Measurements from ENCODE around the gene STK32C.

STK32C gene

DNA sequence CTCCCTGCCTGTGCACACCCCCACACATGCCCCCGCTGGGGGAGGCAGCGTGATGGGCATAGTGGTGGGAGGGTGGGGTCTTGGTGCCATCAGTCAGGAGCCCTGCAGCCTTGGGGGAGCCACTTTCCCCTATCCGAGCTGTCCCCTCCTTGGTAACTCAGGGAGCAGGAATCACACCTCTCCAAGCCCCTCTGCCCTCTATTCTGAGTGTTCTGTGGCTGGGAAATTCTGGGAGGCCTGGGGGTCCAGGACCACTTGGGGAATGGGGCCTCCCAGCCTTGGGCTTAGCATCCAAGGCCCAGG, 109.7 kb downstream of the STK32C start:
- no peak for DNase-seq (ENCODE audit: low read depth)

DNA sequence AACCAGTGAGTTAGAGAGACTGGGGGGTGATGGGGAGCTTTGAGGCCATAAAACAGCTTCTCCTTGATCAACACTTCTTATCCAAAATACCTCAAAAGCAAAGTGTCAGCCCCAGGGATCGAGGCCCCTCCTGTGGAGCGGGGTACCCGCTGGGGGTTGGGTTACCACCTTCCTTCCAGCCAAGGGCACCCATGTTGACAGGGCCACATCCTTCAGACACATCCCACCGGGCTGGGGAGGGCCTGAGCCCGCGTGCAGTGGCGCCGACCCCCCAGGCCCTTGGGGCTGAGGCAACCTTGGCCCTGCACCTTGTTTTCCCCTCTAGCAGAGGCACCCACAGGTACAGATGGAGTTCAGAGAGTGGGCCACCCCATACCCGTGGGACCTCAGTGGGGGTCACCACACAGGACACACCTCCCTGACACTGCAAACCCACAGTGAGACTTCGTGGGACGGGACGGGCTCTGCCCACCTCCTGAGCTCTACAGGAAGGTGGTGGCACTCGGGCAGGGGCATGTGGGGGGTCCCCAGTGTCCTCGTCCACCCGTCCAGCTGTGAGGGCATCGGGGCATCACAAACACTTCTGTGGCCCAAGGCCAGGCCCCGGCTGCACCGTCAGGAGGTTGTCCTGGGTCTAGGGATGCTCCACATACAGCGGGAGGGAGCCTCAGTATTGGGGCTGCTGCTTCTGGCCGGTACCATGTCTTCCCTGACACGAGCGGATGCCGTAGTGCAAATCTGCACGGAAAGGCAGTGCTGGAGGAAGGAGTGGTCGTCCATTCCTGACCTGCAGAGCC, 110.3 kb downstream of the STK32C start:
- no peak for DNase-seq (ENCODE audit: low read depth)

DNA sequence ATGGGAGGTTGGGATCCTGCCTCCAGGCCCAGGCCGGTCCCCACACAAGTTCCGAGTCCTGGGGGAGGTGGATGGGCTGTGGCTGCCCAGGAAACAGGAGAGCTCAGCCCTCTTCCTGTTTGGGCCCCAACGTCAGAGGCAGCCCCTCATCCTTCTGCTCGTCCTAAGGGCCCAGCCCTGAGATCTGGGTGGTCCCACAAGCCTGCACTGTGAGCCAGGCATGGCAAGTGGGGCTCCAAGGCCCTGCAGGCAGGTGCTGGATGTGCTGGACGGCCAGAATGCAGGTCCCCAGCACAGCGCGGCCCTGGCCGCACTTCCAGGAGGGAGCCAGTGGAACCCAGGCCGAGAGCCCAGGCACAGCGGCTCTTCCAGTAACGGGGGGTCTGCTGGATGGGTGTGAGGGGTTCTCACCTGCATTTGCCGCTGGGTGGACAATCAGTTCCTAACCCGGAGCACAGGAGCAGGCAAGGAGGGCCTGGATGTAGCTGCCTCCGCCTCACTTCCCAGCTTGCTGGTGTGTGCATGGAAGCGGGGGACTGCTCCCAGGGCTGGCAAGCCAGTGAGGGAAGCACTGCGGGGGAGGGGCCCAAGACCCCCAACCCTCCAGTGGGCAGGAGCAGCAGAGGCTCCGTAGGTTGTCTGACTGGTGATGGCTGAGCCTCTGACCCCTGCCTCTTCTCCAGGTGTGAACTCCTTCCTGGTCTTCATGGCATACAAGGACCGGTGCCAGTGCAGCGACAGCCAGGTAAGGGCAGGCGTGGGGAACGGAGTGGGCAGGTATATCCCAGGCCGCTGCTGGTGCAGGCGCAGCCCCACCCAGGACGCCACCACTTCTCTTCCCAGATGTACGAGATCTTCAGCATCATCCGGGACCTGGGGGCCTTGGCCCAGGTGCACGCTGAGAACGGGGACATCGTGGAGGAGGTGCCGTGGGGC, 111.3 kb downstream of the STK32C start:
- no peak for DNase-seq (ENCODE audit: low read depth)

DNA sequence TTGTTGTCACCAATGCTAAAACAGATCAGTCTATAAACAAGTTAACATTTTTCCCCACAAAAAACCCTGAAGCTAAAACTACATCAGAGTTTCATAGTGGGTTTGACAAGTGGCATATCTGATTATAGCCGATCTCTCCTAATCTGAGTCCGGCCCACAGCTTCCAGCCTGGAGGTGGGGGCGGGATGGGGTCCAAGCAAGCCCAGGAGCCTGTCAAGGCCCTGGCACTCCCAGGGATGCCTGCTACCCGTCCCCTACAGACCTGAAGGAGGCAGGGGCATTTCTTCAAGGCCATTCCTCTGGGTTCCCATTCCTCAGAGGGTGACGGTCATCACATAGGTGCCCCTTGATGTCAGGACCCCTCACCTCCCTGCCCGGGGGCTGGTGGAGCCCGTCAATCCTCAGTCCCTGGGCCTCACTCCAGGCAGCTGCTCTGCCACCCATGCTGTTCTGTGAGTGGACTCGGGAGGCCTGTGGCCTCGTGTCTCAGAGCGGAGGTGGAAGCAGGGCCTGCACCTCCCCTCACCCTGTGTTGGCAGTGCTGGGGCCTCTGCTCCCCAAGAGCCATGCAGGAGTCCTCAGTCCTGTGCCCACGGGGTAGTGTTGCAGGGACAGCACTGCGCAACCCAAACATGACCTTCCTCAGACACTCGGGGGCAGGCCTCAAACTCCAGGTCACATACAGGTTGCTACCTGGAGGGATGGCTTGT, 112.2 kb downstream of the STK32C start:
- DNase-seq (ENCODE audit: low read depth): no peak

DNA sequence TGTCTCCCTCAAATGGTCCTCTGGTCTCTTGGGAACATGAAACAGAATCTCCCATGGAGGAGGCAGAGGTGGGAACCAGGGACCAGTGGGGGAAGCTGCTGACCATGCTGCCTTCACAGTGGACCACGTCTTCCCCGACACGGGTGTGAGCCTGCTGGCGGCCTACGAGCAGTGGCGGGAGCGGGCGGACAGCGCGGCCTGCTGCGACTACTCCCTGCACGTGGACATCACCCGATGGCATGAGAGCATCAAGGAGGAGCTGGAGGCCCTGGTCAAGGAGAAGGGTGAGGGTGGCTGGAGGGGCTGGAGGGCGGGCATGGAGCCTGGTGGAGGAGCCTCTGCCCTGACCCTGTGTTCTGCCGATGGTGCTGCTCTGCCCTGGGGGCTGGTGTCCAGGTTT, 113.0 kb downstream of the STK32C start:
- no peak for DNase-seq (ENCODE audit: low read depth)

DNA sequence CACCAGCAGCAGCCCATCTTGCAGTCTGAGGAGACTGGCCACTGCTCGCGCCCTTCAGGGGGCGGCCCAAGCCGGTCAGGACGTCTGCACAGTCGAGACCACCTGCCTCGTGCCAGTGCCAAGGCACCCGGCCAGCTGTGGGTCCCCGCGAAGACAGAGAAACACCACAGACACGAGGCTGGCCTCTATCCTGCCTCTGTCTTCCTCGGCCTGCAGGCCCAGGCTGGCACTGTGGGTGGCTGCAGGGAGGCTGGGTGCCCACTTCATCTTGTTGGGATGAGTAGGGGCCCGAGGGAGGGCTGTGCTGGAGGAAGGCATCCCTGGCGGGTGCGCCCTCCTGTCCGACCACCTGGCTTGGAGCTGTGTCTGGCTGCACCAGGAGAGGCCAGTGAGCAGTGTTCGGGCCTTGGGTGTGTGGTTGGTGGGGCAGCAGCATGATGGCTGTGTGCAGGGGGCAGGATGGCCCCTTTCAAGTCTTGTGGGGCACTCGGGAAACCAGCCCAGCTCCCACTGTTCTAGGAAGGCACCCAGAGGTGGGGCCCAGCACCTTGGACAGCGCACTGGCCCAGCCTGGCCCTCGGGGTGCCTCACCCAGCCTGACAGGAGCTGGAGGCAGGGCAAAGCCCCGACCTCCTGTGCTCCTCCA, 113.7 kb downstream of the STK32C start:
- DNase-seq (ENCODE audit: low read depth): peak; percentile 9

DNA sequence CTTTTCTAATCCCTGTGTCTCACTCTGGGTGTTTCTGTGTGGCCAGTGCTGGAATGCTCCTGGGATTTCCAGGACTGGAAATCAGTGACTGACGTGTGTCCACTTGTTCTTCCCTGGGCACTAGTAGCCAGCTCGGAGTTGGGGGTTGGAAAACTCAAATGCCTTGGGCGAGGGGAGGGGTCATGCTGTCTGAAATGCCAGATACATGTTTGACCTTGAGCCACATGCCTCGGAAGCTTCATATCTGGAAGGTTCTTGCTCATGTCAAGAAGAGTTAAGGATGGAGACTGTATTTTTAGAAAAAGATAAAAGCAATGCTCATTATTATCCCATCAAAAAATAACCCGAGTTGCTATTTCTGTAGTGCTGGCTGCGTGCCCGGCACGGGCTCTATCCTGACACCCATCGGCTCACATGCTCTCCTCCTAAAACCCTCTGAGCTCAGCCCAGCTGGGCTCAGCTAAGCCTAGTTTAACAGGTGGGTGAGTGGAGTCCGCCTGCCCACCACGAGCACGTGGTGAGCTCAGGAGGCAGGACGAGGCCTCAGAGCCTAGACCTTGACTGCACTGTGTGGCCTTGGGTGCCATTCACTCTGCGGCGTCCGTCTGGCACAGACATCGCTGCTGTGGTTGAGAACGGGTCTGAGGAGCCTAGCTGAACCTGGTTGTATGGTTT, 114.6 kb downstream of the STK32C start:
- no peak for DNase-seq (ENCODE audit: low read depth)

DNA sequence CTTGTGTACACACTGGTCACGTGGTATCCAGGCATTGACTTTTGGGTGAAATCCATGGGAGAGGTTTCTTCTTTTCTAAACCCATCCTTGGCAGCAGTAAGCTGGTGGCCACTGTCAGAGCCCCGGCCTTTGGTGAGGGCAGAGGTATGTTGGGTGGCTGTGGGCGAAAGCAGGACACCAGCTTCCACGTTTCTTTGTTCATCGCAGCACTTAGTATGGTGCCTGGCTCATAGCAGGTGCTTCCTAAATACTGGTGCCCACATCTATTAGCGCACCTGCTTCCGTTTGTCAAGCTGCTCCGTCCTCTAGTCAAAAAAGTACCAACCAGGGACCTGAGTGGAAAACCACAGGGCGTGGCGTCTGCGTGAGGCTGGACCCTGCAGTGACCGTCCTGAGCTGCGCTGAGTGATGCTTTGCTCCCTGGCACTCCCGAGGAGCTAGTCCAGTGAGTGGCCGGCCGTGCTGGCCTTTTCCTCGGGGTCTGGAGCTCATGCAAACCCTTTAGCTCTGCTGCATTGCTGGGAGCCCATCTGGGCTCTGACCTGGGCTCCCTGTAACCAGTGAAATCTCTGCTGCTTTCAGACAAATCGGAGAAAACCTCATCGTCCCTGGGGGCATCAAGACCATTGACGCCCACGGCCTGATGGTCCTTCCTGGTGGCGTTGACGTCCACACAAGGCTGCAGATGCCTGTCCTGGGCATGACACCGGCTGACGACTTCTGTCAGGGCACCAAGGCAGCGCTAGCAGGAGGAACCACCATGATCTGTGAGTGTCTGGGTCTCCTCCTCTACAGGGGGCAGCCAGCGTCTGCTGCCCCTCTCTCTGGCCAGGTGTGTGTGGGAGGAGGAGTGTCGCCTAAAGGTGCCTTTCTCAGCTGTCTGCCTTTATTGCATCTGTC, 115.4 kb downstream of the STK32C start:
- no peak for DNase-seq (ENCODE audit: low read depth)

DNA sequence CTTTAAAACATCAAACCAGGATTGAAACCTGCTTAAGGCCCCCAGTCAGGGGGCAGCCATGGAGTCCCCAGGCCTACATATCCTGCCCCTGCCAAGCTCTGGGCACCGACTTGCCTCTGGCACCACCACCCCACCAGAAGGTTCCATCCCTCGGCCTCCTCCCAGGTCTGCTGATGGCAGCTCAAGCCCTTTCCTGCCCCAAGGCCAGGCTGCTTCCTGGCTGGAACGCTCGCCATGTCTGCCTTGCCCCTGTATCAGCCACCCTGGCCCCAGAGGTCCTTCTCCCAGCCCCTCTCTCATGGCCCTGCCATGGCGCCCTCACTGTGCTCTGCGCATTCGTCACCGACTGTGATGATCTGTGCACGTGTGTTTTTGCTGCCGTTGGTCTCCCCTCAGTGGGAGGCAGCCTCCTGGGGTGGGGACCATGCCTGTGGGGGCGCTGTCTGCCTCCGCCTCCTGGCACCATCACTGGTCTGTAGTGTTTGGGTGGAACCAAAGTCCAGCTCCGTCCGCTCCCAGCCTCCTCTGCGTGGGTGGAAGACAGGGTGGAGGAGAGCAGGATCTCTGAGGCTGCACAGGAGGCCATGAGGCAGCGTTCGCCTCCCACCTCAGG, 117.8 kb downstream of the STK32C start:
- no peak for DNase-seq (ENCODE audit: low read depth)

DNA sequence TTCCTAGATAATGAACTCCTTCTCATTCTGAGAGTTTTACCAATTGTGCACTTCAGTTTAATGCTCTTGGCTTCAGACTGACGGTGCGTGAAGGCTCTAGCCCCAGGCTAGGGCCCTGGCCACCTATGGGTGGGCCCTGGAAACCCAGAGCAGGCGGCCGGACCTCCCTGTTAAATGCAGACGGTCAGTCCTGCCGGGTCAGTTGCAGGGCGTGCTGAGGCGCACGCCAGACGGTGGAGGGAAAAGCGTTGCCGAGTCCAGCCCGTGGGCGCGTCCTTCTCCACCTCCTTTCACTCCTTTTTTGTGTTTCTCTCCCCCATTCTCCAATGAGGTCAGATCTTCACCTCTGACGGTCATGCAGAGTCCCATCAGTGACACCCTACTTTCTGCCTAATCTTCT, 118.7 kb downstream of the STK32C start:
- no peak for DNase-seq (ENCODE audit: low read depth)

DNA sequence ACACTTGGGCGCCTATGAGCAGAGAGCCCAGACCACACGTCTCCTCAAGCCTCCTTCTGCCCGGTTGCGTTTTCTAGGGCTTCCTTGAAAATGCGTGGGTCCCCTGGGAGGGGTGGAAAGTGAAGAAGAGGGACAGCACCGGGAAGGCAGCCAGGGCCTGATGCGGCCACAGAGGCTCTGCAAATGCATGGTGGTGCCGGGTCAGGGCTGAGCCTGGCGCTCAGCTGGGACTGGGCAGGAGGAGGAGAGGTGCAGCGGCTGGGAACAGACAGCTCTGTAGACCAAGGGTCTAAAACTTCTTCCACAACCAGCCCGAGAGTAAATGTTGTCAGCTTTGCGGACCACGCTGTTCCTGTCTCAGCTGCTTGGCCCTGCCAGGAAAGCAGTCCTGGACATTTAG, 119.4 kb downstream of the STK32C start:
- no peak for DNase-seq (ENCODE audit: low read depth)

DNA sequence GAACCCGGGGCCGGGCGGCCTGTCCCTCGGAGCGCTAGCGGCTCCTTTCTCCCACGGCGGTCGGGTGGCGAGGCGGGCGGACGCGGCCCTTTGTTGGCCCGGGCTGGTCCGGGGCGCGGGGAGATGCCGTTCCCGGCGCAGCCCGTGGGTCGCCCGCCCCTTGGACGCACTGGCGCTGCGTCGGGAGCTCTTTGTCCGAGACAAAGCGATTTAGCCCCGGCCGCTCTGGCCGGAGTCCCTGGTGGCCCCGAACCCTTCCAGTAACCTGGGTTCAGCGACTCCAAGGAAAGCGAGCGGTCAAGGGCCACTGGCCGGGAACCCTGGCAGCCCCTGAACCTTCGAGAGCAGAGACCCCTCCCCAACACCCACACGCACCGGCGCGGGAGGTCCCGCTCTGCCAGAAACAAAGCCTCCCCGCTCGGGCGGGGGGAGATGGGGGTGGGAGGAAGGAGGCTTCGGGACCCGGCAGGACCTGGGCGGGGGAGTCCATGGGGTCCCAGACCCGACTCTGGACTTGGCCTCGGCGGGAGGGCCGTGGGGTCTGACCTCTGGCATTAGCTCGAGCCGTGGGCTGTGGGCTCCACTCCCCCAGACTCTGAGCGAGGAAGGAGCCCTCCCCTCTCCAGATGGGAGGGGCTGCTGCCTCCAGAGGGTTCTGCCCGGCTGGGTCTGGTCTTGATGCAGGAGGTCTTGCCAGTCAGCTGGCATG, 120.2 kb downstream of the STK32C start:
- DNase-seq (ENCODE audit: low read depth): no peak

DNA sequence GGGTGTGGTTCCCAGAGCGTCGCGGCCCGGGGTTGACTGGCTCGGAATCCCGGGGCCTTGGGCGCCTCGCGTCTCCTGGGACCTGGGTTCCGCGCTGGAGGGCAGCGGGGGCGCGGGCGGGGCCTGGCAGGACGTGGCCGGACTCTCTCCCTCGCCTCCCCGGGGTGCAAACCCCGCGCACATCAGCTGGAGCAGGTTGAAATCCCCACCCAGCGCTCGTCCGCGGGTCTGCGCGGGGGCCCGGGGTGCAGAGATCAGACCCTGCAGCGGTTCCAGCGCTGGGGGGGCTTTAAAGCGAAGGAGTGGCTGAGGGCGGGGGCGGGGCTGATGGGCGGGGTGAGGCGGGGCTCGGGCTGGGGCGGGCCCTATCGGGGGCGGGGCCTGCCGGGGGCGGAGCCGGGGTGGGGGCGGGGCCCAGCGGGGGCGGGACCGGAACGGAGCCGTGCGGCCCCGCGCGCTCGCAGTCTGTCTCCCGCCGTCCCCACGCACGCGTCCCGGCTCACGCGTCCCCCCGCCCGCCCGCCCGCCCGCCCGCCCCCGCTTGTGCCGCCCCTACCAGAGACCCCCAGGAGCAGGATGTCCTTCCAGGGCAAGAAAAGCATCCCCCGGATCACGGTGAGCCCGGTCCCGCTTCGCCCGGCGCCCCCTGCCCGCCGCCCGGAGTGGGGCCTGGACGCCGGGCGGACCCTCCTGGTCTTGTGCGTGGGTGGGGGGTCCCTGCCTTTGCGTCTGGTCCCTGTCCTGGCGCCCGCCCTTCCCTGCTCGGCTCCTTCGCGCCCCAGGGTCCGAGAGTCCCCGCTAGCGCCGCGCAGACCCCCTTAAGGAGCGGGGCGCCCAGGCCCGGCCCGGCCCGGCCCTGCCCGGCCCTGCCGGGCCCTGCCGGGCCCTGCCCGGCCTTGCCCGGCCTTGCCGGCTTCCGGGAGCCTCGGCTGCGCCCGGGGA, 121.0 kb downstream of the STK32C start, which contains the start of gene DPYSL4:
Gene DPYSL4, plus strand, starts transcription at position 461 of the 942 bp plus-strand sequence. Its CDS starts 116 bp downstream, at position 577.
- DNase-seq (ENCODE audit: low read depth): no peak

DNA sequence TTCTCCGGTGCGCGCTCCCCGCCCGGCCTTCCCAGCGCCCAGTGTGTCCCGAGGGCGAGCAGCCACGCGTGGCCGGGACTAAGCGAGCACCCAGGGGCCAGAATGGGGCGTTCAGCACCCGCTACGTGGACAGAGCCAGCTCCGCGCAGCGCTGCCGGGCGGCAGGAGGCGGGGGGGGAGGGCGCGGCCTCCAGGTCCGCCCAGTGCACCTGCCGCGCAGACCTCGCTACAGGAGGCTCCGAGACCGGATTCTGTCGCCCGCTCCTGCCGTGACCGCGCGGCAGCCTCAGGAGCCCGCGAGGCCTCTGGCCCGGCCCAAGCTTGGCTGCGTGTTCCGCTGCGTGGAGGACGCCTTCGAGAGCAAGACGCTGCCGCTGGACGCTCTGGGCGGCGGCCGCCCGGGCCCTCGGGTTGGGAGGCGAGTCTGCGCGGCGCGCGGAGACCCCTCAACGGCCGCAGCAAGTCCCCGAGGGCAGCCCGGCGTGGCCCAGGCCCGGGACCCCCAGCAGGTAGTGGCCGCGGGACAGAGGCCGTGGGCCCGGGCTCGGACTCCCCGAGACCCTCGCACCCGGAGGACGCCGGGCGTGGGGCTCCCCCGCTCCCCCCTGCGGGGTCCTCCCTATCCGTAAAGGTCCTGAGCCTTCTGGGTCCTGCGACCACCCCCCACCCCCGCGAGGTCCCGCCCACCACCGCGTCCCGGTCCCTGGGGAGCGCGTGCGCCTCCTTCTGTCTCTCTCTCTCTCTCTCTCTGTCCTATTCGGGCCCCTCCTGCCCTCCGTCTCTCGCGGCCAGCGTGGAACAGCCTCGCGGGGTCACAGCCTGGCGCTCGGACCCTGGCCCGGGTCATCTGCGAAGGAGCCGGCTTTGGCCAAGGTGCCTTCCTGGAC, 121.9 kb downstream of the STK32C start:
- no peak for DNase-seq (ENCODE audit: low read depth)

DNA sequence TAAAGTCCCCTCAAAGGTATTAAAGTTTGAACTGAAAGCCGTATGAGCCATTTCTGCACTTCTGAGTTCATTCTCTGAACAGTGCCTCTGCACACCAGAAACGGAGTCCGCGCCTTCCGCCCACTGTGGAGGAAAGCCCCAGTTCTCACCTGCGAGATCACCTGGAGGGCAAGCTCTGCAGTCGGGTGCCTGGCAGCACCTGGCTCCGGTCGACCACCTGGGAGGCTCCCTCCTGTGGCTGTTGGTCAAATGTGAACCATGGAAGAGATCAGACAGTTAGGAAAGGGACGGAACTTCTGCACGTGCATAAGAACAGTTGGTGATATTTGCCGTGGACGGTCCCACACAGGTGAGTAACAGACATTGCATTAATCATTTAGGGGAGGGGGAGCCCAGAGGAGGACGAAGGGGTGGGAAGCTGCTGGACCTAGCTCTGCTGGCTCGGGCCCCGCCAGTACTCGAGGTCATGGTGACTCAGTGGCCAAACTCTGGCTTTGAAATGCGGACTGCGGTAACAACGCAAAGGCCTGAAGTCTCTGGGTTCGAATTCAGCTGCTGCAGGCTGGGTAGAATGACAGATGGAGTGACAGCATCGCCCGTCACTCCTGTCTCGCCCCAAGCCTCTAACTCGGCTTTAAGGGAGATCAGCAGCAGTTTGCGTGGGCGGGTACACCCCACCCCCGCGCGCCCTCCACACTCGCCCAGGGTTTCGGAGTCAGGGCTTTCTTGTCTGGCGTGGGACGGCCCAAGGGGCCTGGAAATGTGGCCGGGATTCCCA, 122.7 kb downstream of the STK32C start:
- no peak for DNase-seq (ENCODE audit: low read depth)

DNA sequence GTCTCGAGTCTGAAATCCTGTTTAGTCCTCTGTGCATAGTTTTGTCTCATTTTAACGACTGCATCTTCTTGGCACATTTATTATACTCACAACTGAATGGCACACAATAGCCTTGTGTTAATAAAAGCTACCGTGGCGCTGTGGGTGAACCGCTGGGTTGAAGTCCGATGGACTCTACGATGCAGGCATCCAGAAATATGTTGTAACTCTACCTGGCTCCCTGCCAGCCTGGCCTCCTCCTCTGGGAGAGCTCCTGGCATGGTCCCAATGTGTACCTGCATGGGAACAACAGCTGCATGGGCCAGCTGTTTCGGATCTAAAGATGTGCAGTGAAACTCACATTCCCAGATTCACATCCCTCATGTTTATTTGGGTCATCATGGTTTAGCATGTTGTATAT, 124.7 kb downstream of the STK32C start:
- DNase-seq (ENCODE audit: low read depth): no peak
